ENCODE measurements around the gene UIMC1. TPM values are rescaled to one million over a fixed set of nuclear protein-coding genes. Genes with fewer than 3 reads are reported as not detected.
A peak's percentile ranks its signal among the peaks of the same experiment; 100 is the strongest.
"Not testable (repeated sequence)": the region's sequence is repeated elsewhere in the genome, so short reads cannot be mapped to it uniquely, and the experiment has no call there.

UIMC1 gene
- 10 to 100 TPM; 11.6 to 81.7 (median 44.5) TPM for total RNA-seq
- polyA plus RNA-seq = 10 to 100 TPM; 17.9 to 27.3 (median 23.8) TPM
- long read RNA-seq, donor 1 = 0 reads
- long read RNA-seq, donor 2, partial matches to known transcripts = 0 of 2 reads
- long read RNA-seq, donor 2, other reads (novel, unspliced or antisense) = 0 of 2 reads
- long read RNA-seq, donor 3, partial matches to known transcripts = 0 of 2 reads
- long read RNA-seq, donor 3, other reads (novel, unspliced or antisense) = 0 of 2 reads
- long read RNA-seq, donor 4 = 0 reads
- long read RNA-seq, donor 5, partial matches to known transcripts = 0 of 1 reads
- long read RNA-seq, donor 5, other reads (novel, unspliced or antisense) = 0 of 1 reads
- long read RNA-seq, donor 6, partial matches to known transcripts = 0 of 8 reads
- long read RNA-seq, donor 6, other reads (novel, unspliced or antisense) = 0 of 8 reads
- long read RNA-seq, donor 7, partial matches to known transcripts = 0 of 4 reads
- long read RNA-seq, donor 7, other reads (novel, unspliced or antisense) = 0 of 4 reads
- long read RNA-seq, donor 8, partial matches to known transcripts = 0 of 4 reads
- long read RNA-seq, donor 8, other reads (novel, unspliced or antisense) = 0 of 4 reads
- long read RNA-seq, donor 9 = 0 reads
- long read RNA-seq, donor 10 = 0 reads

DNA sequence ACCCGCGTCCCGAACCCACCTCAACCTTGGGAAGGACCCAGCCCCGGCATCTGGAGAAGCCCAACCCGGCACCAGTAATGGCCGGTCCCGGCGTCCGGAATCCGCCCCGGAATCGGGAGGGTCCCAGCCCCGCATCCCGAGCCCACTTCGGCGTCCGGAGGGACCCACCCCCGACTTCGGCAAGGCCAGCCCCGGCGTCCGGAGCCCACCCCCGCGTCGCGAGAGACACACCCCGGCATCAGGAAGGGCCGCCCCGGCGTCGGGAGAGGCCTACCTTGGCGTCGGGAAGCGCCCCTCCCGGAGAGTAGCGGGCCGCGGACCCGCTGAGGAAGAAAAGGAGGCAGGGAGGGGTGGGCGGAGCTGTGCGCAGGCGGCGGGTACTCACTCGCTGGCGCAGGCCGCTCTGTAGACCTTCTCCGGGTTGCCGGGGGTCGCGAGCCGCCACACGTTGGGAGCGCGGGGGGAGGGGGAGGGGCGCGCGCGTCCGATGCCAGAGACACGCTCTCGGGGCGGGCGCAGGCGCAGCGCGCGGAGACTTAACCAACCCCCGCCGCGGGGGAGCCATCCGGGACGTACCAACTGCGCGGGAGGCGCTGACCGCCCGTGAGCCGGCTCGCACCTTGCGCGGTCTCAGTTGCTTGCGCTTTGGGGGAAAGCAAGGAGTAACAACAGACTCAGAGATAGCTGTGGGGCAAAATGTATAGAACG is at the start of gene UIMC1:
TSS of gene UIMC1 (minus strand) at position 515 of the 708 bp plus-strand sequence. CDS start 24,164 bp downstream, outside the sequence.
- Histone ChIP-seq H3K4me3 (peak within 1 kb of the TSS; percentile 79 to 97 (median 86)), H3K9me3 (no peaks in the 10 kb centered on the region), H3K4me1 (peaks cover 12 to 41% (median 29%) of the 10 kb centered on the region in 4 donors), H3K27me3 (no peaks in the 10 kb centered on the region), H3K27ac (peak within 1 kb of the TSS; percentile 92 to 97 (median 96)), H3K36me3 (no peaks in the 10 kb centered on the region)
- TF ChIP-seq CTCF (IDR thresholded peaks at IDR 0.05) (peak in 1 of 7 experiments; percentile 8), EP300 (IDR thresholded peaks at IDR 0.05) (no peak), POLR2AphosphoS5 (IDR thresholded peaks at IDR 0.05) (peak in 2 of 3 donors; percentile 35 to 83)
- WGBS, 5 donors = 0 to 3% (median 0%) methylated on average over 25 to 82 of the region's 83 CpGs
- intact Hi-C loops (cut with DNase I; ENCODE audit: low total_unique reads) = no loop called here
- peak; percentile 93 to 97 for DNase-seq

DNA sequence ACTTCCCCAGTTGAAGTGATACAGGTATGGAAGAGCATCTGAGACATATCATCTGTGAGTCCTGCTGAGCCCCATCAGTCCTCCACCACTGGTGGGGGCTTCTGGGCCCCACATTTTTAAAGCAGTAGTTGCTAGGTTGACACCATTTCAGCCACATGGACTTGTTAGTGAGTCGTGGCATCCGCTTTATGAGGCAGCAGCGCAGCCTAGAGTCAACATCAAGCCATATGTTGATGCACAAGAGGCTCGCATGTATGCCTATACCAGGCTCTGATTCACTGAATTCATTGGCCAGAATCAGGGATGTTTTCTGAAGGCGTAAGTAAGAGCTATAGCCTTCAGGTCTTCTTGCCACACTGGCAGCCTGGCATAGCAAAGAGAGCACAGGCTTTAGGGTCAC is 42.7 kb upstream of the UIMC1 start:
- intact Hi-C loops (cut with DNase I; ENCODE audit: low total_unique reads) = no loop called here

DNA sequence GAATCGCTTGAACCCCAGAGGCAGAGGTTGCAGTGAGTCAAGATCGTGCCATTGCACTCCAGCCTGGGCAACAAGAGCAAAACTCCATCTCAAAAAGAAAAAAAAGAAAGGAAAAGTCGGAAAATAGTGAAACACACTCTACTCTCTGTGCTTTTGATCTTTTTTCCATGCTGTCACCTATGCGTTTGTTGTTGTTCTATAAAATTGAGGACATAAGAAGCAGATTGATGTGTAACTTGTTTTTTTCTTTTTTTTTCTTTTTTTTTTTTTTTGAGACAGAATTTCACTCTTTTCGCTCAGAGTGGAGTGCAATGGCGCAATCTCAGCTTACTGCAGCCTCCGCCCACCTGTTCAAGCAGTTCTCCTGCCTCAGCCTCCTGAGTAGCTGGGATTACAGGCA is 42.0 kb upstream of the UIMC1 start:
- H3K9me3 ChIP-seq; intact Hi-C loops (cut with DNase I; ENCODE audit: low total_unique reads); H3K4me1 ChIP-seq; H3K27ac ChIP-seq; H3K27me3 ChIP-seq; H3K4me3 ChIP-seq; DNase-seq: not testable (repeated sequence)
- H3K36me3 ChIP-seq = peaks cover 22 to 99% (median 94%) of the 10 kb centered on the region in 4 donors
- 95 to 98% (median 96%) methylated on average over 7 of the region's 7 CpGs for WGBS, 5 donors

More for the DNA sequence above, 42.7 kb upstream of the UIMC1 start:
- 82 to 97% (median 93%) methylated on average over 3 to 5 of the region's 5 CpGs for WGBS, 5 donors
- no peaks in the 10 kb centered on the region for H3K27me3 ChIP-seq
- no peaks in the 10 kb centered on the region for H3K9me3 ChIP-seq
- peaks cover 21 to 99% (median 97%) of the 10 kb centered on the region in 4 donors for H3K36me3 ChIP-seq
- no peak overlapping the region for H3K4me3 ChIP-seq
- no peak overlapping the region for H3K27ac ChIP-seq
- no peaks in the 10 kb centered on the region for H3K4me1 ChIP-seq
- TF ChIP-seq CTCF (IDR thresholded peaks at IDR 0.05) (no peak), POLR2A (IDR thresholded peaks at IDR 0.05) (no peak), POLR2AphosphoS5 (IDR thresholded peaks at IDR 0.05) (no peak), EP300 (IDR thresholded peaks at IDR 0.05) (no peak)
- no peak for DNase-seq

DNA sequence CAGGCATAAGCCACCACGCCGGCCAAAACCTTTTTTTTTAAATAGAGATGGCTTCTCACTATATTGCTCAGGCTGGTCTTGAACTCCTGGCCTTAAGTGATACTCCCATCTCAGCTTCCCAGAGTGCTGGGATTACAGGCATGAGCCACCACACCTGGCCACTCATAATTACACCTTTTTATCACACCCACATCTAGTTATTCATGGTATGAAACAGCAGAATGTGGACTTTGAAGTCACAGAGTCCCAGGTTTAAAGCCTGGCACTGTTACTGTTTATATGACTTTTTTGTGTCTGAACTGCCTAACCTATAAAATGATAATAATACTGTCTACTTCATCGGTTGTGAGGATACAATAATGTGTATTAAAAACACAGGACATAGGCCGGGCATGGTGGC is 39.1 kb upstream of the UIMC1 start:
- no peaks in the 10 kb centered on the region for H3K9me3 ChIP-seq
- peaks cover 0 to 6% (median 0%) of the 10 kb centered on the region in 4 donors for H3K4me1 ChIP-seq
- WGBS, 5 donors = 92 to 96% (median 93%) methylated on average over 4 of the region's 4 CpGs
- no peaks in the 10 kb centered on the region for H3K27me3 ChIP-seq
- H3K27ac ChIP-seq = no peak overlapping the region
- no peak overlapping the region for H3K4me3 ChIP-seq
- DNase-seq = no peak
- peaks cover 25 to 97% (median 94%) of the 10 kb centered on the region in 4 donors for H3K36me3 ChIP-seq
- no peak for TF ChIP-seq POLR2AphosphoS5 (IDR thresholded peaks at IDR 0.05)
- no peak for TF ChIP-seq POLR2A (IDR thresholded peaks at IDR 0.05)
- TF ChIP-seq EP300 (IDR thresholded peaks at IDR 0.05) = no peak
- no peak for TF ChIP-seq CTCF (IDR thresholded peaks at IDR 0.05)
- intact Hi-C loops (cut with DNase I; ENCODE audit: low total_unique reads) = no loop called here

All from stomach (tissue), 19 donors.